GM21528 (cell line): Measurements from ENCODE around the gene ETNK2.

Experiments used
- ATAC-seq: cut with Tn5 transposase; IDR thresholded peaks from one replicate; pipeline ENCODE4 v1.9.1; 2021; ENCODE audit warnings: mild to moderate bottlenecking, moderate library complexity; ENCODE audit not compliant: unreplicated experiment, low FRiP score

Gene ETNK2

GRCh38 chr1:204083491-204083890 is 68.4 kb downstream of the ETNK2 start:
- no peak for ATAC-seq

DNA sequence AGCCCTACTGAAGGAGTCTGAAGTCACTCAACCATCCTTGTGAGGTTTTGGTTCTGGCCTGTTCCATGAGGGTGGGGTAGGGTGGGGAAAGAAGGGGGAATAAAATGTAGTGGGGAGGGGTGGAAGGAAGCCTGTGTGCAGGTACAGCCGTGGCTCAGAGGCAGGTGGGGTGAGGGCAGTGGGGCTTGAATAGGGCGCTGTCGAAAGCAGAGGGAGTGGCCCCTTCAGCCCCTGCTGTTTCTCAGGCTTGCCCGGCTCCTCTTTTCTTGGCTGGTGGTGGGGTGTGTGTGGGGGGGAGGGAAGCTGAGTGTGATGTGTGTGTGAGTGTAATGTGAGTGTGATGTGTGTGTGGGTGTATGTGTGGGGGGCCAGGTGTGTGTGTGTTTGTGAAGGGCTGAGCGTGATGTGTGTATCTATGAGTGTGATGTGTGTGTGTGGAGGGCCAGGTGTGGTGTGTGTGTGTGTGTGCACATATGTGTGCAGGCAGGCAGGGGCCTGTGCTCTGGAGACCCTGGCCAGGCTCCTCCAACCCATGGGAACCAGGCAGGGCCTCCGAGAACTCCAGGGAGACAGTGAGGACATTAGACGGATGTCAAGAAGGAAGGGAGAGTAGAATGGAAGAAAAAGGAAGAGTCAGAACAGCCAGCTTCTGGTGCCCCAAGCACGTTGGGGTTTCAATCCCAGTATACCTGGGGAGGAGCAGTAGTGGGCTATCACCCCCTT is 69.9 kb downstream of the ETNK2 start:
- ATAC-seq, result no peak

DNA sequence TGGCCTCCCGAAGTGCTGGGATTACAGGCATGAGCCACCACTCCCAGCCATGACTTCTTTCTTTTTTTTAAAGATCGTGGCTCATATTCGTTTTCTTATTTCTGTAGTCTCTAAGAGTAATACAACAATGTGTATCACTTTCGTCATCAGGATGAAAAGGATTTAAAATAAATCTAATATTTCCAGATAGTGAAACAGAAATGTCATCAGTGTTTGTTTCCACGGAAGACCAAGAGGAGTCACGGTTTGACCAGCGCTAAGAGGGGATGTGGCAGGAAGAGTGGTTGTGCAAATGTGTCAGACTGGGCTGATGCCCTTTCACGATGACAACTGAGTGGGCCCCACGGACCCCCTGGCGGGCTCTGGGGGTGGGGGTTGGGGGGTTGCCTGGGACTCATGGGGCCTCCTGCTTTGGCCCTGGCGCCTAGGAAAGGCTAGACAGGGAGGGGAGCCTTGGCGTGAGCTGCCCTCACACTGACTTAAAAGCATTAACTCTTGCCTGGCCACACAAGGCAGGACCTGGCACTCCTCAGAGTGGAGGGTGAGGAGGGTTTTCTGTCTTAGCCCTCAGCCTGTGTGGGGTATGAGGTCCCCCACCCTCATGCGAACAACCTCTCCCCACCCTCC is 70.6 kb downstream of the ETNK2 start:
- no peak for ATAC-seq
